Hepatocyte (in vitro differentiated cells): ENCODE results near the gene PTPN3. TPM values are rescaled to one million over a fixed set of nuclear protein-coding genes. Genes with fewer than 3 reads are reported as not detected.

Source experiments
- DNase-seq: peaks from one replicate; pipeline ENCODE4 v3.0.0-alpha.2; 2016; ENCODE audit warnings: low spot score
- H2AFZ ChIP-seq: fragments of 200-600 bp; sonication (generic); 2 replicates; pipeline ENCODE4 v1.6.0; 2016; ENCODE audit warnings: antibody characterized with exemption, mild to moderate bottlenecking
- H3K27ac ChIP-seq: fragments of 200-600 bp; sonication (generic); 2 replicates; pipeline ENCODE4 v1.5.1; 2016; ENCODE audit warnings: mild to moderate bottlenecking
- H3K27me3 ChIP-seq: fragments of 200-600 bp; sonication (generic); 2 replicates; pipeline ENCODE4 v1.6.1; 2016
- H3K36me3 ChIP-seq: fragments of 200-600 bp; sonication (generic); replicated peaks from 2 replicates; pipeline ENCODE4 v1.5.1; 2016; ENCODE audit warnings: low read depth; ENCODE audit not compliant: insufficient read depth
- H3K4me1 ChIP-seq: fragments of 200-600 bp; sonication (generic); 2 replicates; pipeline ENCODE4 v1.5.1; 2016; ENCODE audit warnings: mild to moderate bottlenecking, moderate library complexity; ENCODE audit not compliant: insufficient read depth
- H3K4me2 ChIP-seq: fragments of 200-600 bp; sonication (generic); 2 replicates; pipeline ENCODE4 v1.6.0; 2016
- H3K4me3 ChIP-seq: fragments of 200-600 bp; sonication (generic); 2 replicates; pipeline ENCODE4 v1.5.1; 2016; ENCODE audit warnings: mild to moderate bottlenecking
- H3K79me2 ChIP-seq: fragments of 200-600 bp; sonication (generic); 2 replicates; pipeline ENCODE4 v1.6.0; 2017; ENCODE audit warnings: mild to moderate bottlenecking
- H3K9me2 ChIP-seq: fragments of 200-600 bp; sonication (generic); replicated peaks from 2 replicates; pipeline ENCODE4 v1.6.0; 2017; ENCODE audit warnings: mild to moderate bottlenecking; ENCODE audit not compliant: insufficient read depth
- H3K9me3 ChIP-seq: fragments of 200-600 bp; sonication (generic); 2 replicates; pipeline ENCODE4 v1.5.1; 2016; ENCODE audit warnings: low read depth, mild to moderate bottlenecking
- H4K20me1 ChIP-seq: fragments of 200-600 bp; sonication (generic); 2 replicates; pipeline ENCODE4 v1.6.0; 2016; ENCODE audit warnings: mild to moderate bottlenecking; ENCODE audit not compliant: insufficient read depth, poor library complexity, severe bottlenecking
- CTCF ChIP-seq: fragments of 200-600 bp; sonication (generic); IDR thresholded peaks from 2 replicates; pipeline ENCODE4 v1.5.1; 2016; ENCODE audit warnings: antibody characterized with exemption, mild to moderate bottlenecking; ENCODE audit not compliant: poor library complexity
- EZH2 ChIP-seq: fragments of 200-600 bp; sonication (generic); IDR thresholded peaks from 2 replicates; pipeline ENCODE4 v1.6.1; 2016; ENCODE audit warnings: antibody characterized with exemption, mild to moderate bottlenecking, borderline replicate concordance
- EZH2phosphoT487 ChIP-seq: fragments of 200-600 bp; sonication (generic); IDR thresholded peaks from one replicate; pipeline ENCODE4 v1.6.1; 2018; ENCODE audit warnings: antibody characterized with exemption, mild to moderate bottlenecking, low read depth, moderate library complexity; ENCODE audit not compliant: unreplicated experiment, severe bottlenecking
- whole genome bisulfite sequencing: methylation state at CpG from one replicate; pipeline ENCODE4 v1.1.6; 2016; ENCODE audit warnings: low lambda C conversion rate; ENCODE audit errors: missing lambda C conversion rate; 5-methylcytosine and 5-hydroxymethylcytosine counted together
- polyA plus RNA-seq: library from polyadenylated mRNA; unstranded; fragments of >200 nt; fragmentation: Nextera tagmentation; extraction: Ambion mirVana; gene quantifications from 2 replicates; pipeline ENCODE4 v1.2.1, GENCODE V29; 2016
- total RNA-seq: library from RNA; depleted of rRNA; stranded (reverse); fragments of >200 nt; gene quantifications from 2 replicates; pipeline ENCODE4 v1.2.3, GENCODE V29; 2014

PTPN3 gene
- total and polyA plus RNA-seq, 2 experiments from 2014 or later, result 4.4 to 12.1 TPM

GRCh38 chr9:109414125-109414785 lies 83.9 kb downstream of the PTPN3 start:
- H4K20me1 ChIP-seq, result no peaks in the 10 kb centered on the region
- WGBS, result 73% methylated on average over 7 of the region's 7 CpGs
- no peaks in the 10 kb centered on the region for H3K4me1 ChIP-seq
- TF ChIP-seq EZH2phosphoT487 (no peak), EZH2 (no peak), CTCF (no peak)
- no peak overlapping the region for H2AFZ ChIP-seq
- H3K9me3 ChIP-seq, result no peaks in the 10 kb centered on the region
- no peaks in the 10 kb centered on the region for H3K27me3 ChIP-seq
- H3K4me2 ChIP-seq, result no peak overlapping the region
- no peaks in the 10 kb centered on the region for H3K36me3 ChIP-seq
- H3K4me3 ChIP-seq, result no peak overlapping the region
- no peaks in the 10 kb centered on the region for H3K79me2 ChIP-seq
- DNase-seq, result no peak
- no peaks in the 10 kb centered on the region for H3K9me2 ChIP-seq
- H3K27ac ChIP-seq, result no peak overlapping the region

GRCh38 chr9:109411798-109412352 lies 86.2 kb downstream of the PTPN3 start:
- Histone ChIP-seq H3K4me2 (no peak overlapping the region), H3K4me1 (no peaks in the 10 kb centered on the region), H4K20me1 (no peaks in the 10 kb centered on the region), H3K4me3 (no peak overlapping the region), H3K27me3 (no peaks in the 10 kb centered on the region), H3K79me2 (no peaks in the 10 kb centered on the region), H3K36me3 (no peaks in the 10 kb centered on the region), H3K9me2 (no peaks in the 10 kb centered on the region), H3K27ac (no peak overlapping the region), H2AFZ (no peak overlapping the region), H3K9me3 (no peaks in the 10 kb centered on the region)
- DNase-seq, result peak; percentile 54
- no peak for TF ChIP-seq EZH2phosphoT487
- no peak for TF ChIP-seq EZH2
- TF ChIP-seq CTCF, result peak; percentile 63
- 74% methylated on average over 5 of the region's 5 CpGs for WGBS

GRCh38 chr9:109411069-109411761 lies 86.9 kb downstream of the PTPN3 start:
- TF ChIP-seq CTCF, result no peak
- no peak for TF ChIP-seq EZH2
- no peak for TF ChIP-seq EZH2phosphoT487
- no peaks in the 10 kb centered on the region for H3K9me3 ChIP-seq
- no peak for DNase-seq
- no peaks in the 10 kb centered on the region for H3K4me1 ChIP-seq
- H4K20me1 ChIP-seq, result no peaks in the 10 kb centered on the region
- H3K36me3 ChIP-seq, result no peaks in the 10 kb centered on the region
- H3K9me2 ChIP-seq, result no peaks in the 10 kb centered on the region
- H3K27me3 ChIP-seq, result no peaks in the 10 kb centered on the region
- H2AFZ ChIP-seq, result no peak overlapping the region
- WGBS, result 92% methylated on average over 10 of the region's 10 CpGs
- H3K79me2 ChIP-seq, result no peaks in the 10 kb centered on the region
- H3K27ac ChIP-seq, result no peak overlapping the region
- no peak overlapping the region for H3K4me2 ChIP-seq
- H3K4me3 ChIP-seq, result no peak overlapping the region
